Activated naive CD8-positive, alpha-beta T cell treated with anti-CD3 and anti-CD28 coated beads, Interleukin-2, amount 10 ng/mL, durations not matched to agents 7 days and 5 days (primary cell): Measurements from ENCODE around the gene GLRX. TPM values are rescaled to one million over a fixed set of nuclear protein-coding genes. Genes with fewer than 3 reads are reported as not detected.
"Not testable (repeated sequence)": the region's sequence is repeated elsewhere in the genome, so short reads cannot be mapped to it uniquely, and the experiment has no call there.

Experiments used
- ATAC-seq: fragments of 150-1000 bp; cut with Tn5 transposase; one replicate; pipeline ENCODE4 v1.10.0; 2021; ENCODE audit warnings: low read depth, moderate library complexity
- POLR2A ChIA-PET: fragments of 350-600 bp; sonication (Branson Sonifier 250); formaldehyde crosslinking; loops from one replicate; lab custom pipeline; 2021; ENCODE audit warnings: antibody characterized with exemption; lab: Charles Lee
- DNase-seq: peaks from one replicate; pipeline ENCODE4 v3.0.0; 2021
- H3K27ac Mint-ChIP-seq: one replicate; pipeline ENCODE4 v1.8.0; 2022; ENCODE audit warnings: mild to moderate bottlenecking, mixed read lengths
- H3K27me3 Mint-ChIP-seq: one replicate; pipeline ENCODE4 v1.8.0; 2022; ENCODE audit warnings: mild to moderate bottlenecking, moderate library complexity, mixed read lengths
- H3K36me3 Mint-ChIP-seq: one replicate; pipeline ENCODE4 v1.8.0; 2021; ENCODE audit warnings: mild to moderate bottlenecking, mixed read lengths
- H3K4me1 Mint-ChIP-seq: one replicate; pipeline ENCODE4 v1.8.0; 2021; ENCODE audit warnings: mixed read lengths
- H3K4me3 Mint-ChIP-seq: one replicate; pipeline ENCODE4 v1.8.0; 2022; ENCODE audit warnings: mild to moderate bottlenecking, moderate library complexity, mixed read lengths
- H3K9me3 Mint-ChIP-seq: one replicate; pipeline ENCODE4 v1.8.0; 2021; ENCODE audit warnings: mixed read lengths
- total RNA-seq, 2 experiments: library from RNA; stranded (reverse); gene quantifications; one replicate each; pipeline ENCODE4 v1.2.3, GENCODE V29; 2021

Gene GLRX
- total RNA-seq, 2 experiments from 2014 or later: 70.6 to 72.9 TPM

DNA sequence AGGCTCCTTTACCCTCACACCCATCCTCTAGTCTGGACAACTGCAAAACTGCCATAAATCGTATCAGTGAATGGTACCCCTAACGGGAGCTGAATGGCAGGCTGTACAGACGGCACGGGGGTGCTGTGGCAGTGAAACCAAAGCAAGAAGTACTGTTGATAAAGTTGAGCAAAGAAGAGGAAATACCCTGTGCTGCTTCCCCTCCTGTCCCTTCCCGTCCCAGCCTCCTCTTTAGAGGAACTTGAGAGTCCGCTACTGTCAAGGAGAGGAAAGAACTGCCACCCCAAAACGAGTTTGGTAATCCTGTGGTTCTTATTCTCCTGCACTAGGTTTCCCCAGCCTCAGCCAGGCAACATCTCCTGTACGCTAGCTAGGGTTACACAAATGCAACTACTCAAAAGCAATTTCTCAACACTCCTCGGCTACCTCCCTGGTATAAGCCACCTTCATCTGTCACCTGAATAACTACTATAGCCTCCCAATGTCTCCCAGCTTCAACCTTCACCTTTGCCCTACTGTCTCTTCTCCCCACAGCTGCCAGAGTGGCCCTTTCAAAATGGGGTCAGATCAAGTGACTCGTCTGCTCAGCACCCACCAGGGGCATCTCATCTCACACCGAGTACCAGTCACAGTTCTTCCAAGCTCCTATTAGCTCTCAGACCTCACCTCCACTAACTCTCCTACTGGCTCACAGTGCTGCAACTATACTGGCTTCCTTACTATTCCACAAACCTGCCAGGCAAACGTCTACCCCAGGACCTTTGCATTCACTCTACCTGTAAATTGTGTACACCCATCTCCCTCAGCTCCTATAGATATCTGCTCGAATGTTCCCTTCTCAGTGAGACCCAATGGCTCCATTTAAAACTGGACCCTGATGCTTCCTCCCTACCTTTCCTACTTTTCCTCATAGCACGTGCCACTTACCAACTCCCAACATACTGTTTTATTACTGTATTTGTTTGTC lies 4.1 kb downstream of the GLRX start:
- ATAC-seq (peak; percentile 35), DNase-seq (no peak)
- peak overlapping the region; percentile 94 for H3K27ac Mint-ChIP-seq
- peak overlapping the region; percentile 98 for H3K4me3 Mint-ChIP-seq
- no peaks in the 10 kb centered on the region for H3K9me3 Mint-ChIP-seq
- POLR2A ChIA-PET: interaction anchor here (1.1 to 9.3 kb wide), 4 partner anchors 10 to 171 kb away, joined by 3 to 97 read pairs (median 6); no protein-coding TSS in a partner anchor
- no peaks in the 10 kb centered on the region for H3K27me3 Mint-ChIP-seq
- peaks cover 38% of the 10 kb centered on the region for H3K36me3 Mint-ChIP-seq
- H3K4me1 Mint-ChIP-seq: peaks cover 61% of the 10 kb centered on the region

DNA sequence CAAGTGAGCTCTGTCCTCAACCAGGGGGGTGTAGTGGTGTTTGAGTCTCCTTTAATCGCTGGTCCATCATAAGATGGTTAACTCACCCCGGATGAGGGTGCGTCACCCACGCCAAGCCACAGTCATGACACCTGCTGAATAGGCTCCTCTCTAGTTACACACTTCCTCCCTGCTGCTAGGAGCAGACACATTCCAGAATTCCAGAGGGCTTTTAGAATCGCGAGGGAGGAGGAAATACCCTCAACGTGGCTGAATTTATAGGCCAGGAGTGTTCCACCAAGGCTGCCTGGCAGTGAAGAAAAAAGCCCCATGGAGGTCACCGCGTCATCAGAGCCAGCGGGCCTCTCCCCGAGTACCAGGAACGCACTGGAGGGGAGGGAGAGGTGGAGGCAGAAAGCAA lies 5.1 kb downstream of the GLRX start:
- H3K9me3 Mint-ChIP-seq: no peaks in the 10 kb centered on the region
- no peak for DNase-seq
- peak overlapping the region; percentile 98 for H3K4me3 Mint-ChIP-seq
- H3K36me3 Mint-ChIP-seq: peaks cover 44% of the 10 kb centered on the region
- no peak for ATAC-seq
- peak overlapping the region; percentile 94 for H3K27ac Mint-ChIP-seq
- peaks cover 60% of the 10 kb centered on the region for H3K4me1 Mint-ChIP-seq
- POLR2A ChIA-PET: interaction anchor here (1.7 to 9.3 kb wide), 2 partner anchors 9 to 17 kb away, joined by 8 to 97 read pairs; no protein-coding TSS in a partner anchor
- H3K27me3 Mint-ChIP-seq: no peaks in the 10 kb centered on the region

DNA sequence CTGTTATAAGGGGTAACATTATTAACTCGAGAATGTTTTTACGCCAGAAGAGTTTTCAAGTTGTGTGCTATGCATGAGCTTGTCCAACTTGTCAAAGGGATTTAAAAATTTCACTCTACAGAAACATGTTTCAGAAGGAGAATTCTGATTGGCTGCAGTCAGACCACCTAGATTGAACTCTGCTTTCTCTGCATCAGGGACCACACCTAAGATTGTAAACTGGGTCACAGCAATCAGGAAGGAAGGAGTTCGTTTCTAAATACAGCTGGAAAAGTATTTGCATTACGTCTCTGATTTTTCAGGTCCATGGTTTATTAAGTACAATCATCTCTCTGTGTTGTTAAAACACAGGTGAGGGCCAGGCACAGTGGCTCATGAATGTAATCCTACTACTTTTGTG lies 5.8 kb downstream of the GLRX start:
- no peaks in the 10 kb centered on the region for H3K9me3 Mint-ChIP-seq
- peaks cover 67% of the 10 kb centered on the region for H3K4me1 Mint-ChIP-seq
- peak overlapping the region; percentile 94 for H3K27ac Mint-ChIP-seq
- DNase-seq: no peak
- peaks cover 48% of the 10 kb centered on the region for H3K36me3 Mint-ChIP-seq
- POLR2A ChIA-PET: interaction anchor here (9.3 kb wide), 1 partner anchor 8 kb away, joined by 97 read pairs; no protein-coding TSS in a partner anchor
- ATAC-seq: no peak
- H3K4me3 Mint-ChIP-seq: peak overlapping the region; percentile 98
- H3K27me3 Mint-ChIP-seq: no peaks in the 10 kb centered on the region

DNA sequence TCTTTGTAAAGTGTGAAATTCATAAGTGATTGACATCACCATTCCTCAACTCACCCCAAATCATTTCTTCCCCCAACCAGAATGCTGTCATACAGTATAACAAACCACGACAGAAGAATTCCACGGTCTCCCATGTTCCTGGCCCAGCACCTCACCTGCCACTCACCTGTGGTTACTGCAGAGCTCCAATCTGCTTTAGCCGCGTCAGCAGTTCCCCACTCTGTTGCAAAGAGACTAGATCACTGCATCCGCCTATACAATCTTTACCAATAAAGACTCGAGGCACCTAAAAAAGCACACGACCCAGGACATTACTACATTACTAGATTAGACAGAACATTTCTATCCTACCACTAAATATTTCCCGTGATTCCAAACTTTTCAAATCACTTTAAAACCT lies 6.2 kb downstream of the GLRX start:
- Mint-ChIP-seq H3K36me3 (peaks cover 51% of the 10 kb centered on the region), H3K4me1 (peaks cover 69% of the 10 kb centered on the region), H3K27me3 (no peaks in the 10 kb centered on the region), H3K4me3 (peak overlapping the region; percentile 98), H3K27ac (peak overlapping the region; percentile 77), H3K9me3 (no peaks in the 10 kb centered on the region)
- POLR2A ChIA-PET: interaction anchor here (1.0 kb wide), 1 partner anchor 992 kb away, joined by 3 read pairs; no protein-coding TSS in a partner anchor
- no peak for DNase-seq
- ATAC-seq: no peak

DNA sequence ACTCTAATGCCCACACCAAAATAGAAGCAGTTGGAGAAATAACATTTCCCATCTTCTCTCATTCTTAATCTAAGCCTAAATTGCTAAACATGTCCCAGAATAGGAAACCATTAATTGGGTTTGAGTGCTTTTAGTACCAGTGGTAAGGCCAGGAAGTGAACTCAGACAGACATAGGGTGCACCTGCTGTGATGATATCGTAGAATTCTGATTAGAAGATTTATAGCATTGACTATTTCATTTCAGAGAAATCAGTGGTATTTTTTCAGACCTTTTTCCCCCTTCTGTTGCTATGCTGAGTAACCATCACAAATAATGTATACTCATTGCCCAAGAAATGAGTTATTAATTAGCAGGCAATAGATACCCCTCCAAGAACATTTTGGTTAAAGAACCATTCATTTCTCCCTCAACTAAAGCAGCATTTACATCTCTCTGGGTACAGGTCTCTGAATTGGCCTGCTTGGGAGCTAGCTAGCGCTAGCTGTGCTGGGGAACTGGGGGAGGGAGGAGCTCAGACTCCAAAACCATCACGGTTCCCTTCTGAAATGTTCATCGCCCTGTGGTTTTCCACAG lies 7.3 kb downstream of the GLRX start:
- no peak for DNase-seq
- ATAC-seq: no peak
- no peaks in the 10 kb centered on the region for H3K9me3 Mint-ChIP-seq
- no peaks in the 10 kb centered on the region for H3K27me3 Mint-ChIP-seq
- H3K27ac Mint-ChIP-seq: no peak overlapping the region
- peaks cover 72% of the 10 kb centered on the region for H3K4me1 Mint-ChIP-seq
- peaks cover 51% of the 10 kb centered on the region for H3K36me3 Mint-ChIP-seq
- H3K4me3 Mint-ChIP-seq: peak overlapping the region; percentile 19
- POLR2A ChIA-PET: interaction anchor here (0.8 to 1.7 kb wide), 3 partner anchors 8 to 993 kb away, joined by 3 to 4 read pairs (median 3); no protein-coding TSS in a partner anchor

DNA sequence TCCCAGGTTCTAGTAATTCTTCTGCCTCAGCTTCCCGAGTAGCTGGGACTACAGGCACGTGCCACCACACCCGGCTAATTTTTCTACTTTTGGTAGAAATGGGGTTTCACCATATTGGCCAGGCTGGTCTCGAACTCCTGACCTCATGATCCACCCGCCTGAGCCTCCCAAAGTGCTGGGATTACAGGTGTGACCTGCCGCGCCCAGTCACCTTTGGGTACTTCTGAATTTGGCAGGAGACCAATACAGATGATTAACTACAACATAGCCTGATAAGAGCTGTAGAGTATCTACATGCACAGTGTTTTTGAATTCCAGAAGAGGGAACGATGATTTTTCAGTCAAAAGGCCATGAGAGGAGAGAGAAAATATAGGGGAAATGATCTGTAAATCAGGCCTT lies 9.5 kb downstream of the GLRX start:
- DNase-seq, H3K4me3 Mint-ChIP-seq, H3K27me3 Mint-ChIP-seq, H3K9me3 Mint-ChIP-seq, H3K27ac Mint-ChIP-seq, ATAC-seq: not testable (repeated sequence)
- POLR2A ChIA-PET: interaction anchor here (1.3 to 3.4 kb wide), 2 partner anchors 10 to 22 kb away, joined by 4 to 24 read pairs; partner anchors contain the start of gene GLRX
- Mint-ChIP-seq H3K36me3 (peaks cover 44% of the 10 kb centered on the region), H3K4me1 (peaks cover 77% of the 10 kb centered on the region)

DNA sequence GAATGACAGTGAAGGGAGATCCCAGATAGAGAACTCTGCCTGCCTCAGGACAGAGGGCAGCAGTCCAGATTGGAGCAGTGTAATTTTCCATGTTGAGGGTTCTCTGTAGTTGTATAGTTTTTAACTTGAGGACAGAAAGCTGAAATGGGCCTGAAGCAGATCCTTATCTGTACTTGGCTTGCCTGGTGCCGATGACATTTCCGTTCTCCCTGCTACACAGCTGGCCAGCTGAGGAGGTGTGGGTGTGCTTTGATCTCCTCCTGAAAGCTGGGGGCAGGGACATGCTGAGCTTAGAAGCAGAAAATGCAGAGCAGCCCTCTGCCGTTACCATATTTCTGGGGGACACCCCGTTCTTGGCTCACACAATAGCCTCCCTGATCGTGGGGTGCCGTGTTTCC lies 10.5 kb downstream of the GLRX start:
- POLR2A ChIA-PET: interaction anchor here (1.1 to 3.4 kb wide), 3 partner anchors 8 to 23 kb away, joined by 3 to 24 read pairs (median 4); partner anchors contain the start of gene GLRX
- H3K27ac Mint-ChIP-seq: peak overlapping the region; percentile 92
- peak overlapping the region; percentile 50 for H3K4me3 Mint-ChIP-seq
- H3K27me3 Mint-ChIP-seq: no peaks in the 10 kb centered on the region
- ATAC-seq (peak; percentile 35), DNase-seq (no peak)
- no peaks in the 10 kb centered on the region for H3K9me3 Mint-ChIP-seq
- peaks cover 74% of the 10 kb centered on the region for H3K4me1 Mint-ChIP-seq
- peaks cover 39% of the 10 kb centered on the region for H3K36me3 Mint-ChIP-seq

DNA sequence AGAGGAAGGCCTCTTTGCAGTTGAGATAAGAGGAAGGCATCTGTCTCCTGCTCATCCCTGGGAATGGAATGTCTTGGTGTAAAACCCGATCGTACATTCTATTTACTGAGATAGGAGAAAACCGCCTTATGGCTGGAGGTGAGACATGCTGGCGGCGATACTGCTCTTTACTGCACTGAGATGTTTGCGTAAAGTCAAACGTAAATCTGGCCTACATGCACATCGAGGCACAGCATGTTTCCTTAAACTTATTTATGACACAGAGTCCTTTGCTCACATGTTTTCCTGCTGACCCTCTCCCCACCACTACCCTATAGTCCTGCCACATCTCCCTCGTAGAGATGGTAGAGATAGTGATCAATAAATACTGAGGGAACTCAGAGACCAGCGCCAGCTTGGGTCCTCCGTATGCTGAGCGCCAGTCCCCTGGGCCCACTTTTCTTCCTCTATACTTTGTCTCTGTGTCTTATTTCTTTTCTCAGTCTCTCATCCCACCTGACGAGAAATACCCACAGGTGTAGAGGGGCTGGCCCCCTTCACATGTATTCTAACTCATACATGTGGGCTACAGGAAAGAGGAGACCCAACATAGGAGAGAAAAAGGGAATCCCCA lies 11.0 kb downstream of the GLRX start:
- not testable (repeated sequence) for H3K27me3 Mint-ChIP-seq, ATAC-seq, DNase-seq, H3K9me3 Mint-ChIP-seq
- POLR2A ChIA-PET: interaction anchor here (1.1 to 4.7 kb wide), 4 partner anchors 9 to 23 kb away, joined by 3 to 97 read pairs (median 14); partner anchors contain the start of gene GLRX
- peaks cover 69% of the 10 kb centered on the region for H3K4me1 Mint-ChIP-seq
- peak overlapping the region; percentile 92 for H3K27ac Mint-ChIP-seq
- peak overlapping the region; percentile 78 for H3K4me3 Mint-ChIP-seq
- peaks cover 38% of the 10 kb centered on the region for H3K36me3 Mint-ChIP-seq

DNA sequence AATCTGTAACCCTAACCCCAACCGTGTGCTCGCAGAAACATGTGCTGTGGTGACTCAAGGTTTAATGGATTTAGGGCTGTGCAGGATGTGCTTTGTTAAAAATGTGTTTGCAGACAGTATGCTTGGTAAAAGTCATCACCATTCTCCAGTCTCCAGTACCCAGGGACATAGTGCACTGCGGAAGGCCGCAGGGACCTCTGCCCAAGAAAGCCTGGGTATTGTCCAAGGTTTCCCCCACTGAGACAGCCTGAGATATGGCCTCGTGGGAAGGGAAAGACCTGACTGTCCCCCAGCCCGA lies 11.5 kb downstream of the GLRX start:
- Mint-ChIP-seq H3K4me3 (peak overlapping the region; percentile 78), H3K36me3 (peaks cover 35% of the 10 kb centered on the region), H3K4me1 (peaks cover 64% of the 10 kb centered on the region), H3K27ac (peak overlapping the region; percentile 92)
- not testable (repeated sequence) for DNase-seq, H3K27me3 Mint-ChIP-seq, H3K9me3 Mint-ChIP-seq, ATAC-seq
- POLR2A ChIA-PET: interaction anchor here (1.6 to 4.7 kb wide), 3 partner anchors 10 to 164 kb away, joined by 5 to 97 read pairs (median 24); partner anchors contain the start of genes GLRX and RFESD

DNA sequence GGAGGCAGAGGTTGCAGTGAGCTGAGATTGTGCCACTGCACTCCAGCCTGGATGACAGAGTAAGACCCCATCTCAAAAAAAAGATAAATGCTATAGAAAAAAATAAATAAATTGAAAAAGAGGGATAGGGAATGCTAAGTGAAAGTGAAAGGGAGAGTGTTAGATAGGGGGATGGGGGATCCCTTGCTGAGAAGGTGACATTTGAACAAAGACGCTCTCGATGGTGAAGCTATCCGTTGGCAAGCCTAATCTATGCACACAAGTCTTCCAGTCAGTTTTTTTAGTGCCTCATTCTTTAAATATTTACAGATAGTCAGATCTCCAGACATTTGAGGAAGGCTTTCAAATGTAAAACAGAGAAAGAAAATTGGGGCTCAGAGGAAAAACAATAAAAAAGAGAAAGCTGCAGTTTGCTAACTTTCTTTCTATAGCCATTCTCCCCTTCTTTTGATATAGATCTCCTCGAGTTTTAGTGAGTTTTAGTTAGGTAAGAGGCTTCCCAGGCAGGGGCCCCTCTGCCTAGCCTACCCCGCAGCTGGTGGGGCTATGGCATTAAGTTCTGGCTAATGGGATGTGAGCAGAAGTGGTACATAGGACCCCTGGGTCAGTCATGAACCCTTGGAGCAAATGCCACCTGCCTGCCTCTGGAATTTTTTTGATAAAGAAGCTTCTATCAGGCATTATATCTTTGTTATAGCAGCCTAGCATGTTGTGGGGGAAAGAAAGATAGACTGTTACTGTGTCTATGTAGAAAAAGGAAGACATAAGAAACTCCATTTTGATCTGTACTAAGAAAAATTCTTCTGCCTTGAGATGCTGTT lies 12.0 kb downstream of the GLRX start:
- ATAC-seq (no peak), DNase-seq (no peak)
- Mint-ChIP-seq H3K4me1 (peaks cover 59% of the 10 kb centered on the region), H3K36me3 (peaks cover 30% of the 10 kb centered on the region), H3K9me3 (no peaks in the 10 kb centered on the region), H3K4me3 (peak overlapping the region; percentile 78), H3K27me3 (no peaks in the 10 kb centered on the region), H3K27ac (peak overlapping the region; percentile 92)
- POLR2A ChIA-PET: interaction anchor here (0.8 to 4.7 kb wide), 6 partner anchors 11 to 851 kb away, joined by 3 to 97 read pairs (median 6); partner anchors contain the start of genes CAST, GLRX and RFESD

DNA sequence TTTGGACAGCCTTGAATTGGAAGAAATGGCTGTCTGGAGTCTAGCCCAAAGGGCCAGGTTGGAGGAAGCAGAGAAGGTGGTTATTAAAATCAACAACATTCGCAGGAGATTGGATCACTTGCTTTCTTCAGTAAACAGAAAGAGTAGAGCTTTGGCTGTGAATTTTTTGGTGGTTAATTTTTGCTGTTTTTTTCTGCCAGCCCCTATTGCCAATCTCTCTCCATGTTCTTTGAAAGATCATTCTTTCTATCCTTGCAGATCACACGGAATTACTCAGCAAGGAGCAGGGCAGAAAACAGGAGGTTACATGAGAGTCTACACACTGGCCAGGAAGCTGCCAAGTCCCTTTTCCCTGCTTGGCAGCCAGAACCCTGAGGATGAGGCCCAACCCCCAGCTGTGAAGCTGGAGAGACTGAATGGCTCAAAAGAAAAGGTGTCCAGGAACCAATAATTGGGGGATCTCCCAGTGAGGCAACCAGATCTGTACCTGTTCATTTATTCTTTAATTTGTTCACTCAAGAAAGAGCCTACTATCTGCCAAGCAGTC lies 13.0 kb downstream of the GLRX start:
- Mint-ChIP-seq H3K4me1 (peaks cover 54% of the 10 kb centered on the region), H3K4me3 (peak overlapping the region; percentile 78), H3K27ac (peak overlapping the region; percentile 92), H3K36me3 (peaks cover 29% of the 10 kb centered on the region), H3K27me3 (no peaks in the 10 kb centered on the region), H3K9me3 (peaks cover 2% of the 10 kb centered on the region)
- ATAC-seq: no peak
- POLR2A ChIA-PET: interaction anchor here (1.4 to 4.7 kb wide), 6 partner anchors 12 to 852 kb away, joined by 4 to 97 read pairs (median 6); partner anchors contain the start of genes CAST, GLRX and RFESD
- DNase-seq: no peak
